AG09309 (cell line): ENCODE data around the gene PLEKHG3.

Experiments
- DNase-seq: peaks from one replicate; pipeline ENCODE4 v3.0.0-alpha.2; 2010; ENCODE audit warnings: low read depth
- H3K4me3 ChIP-seq: 2 replicates; pipeline ENCODE4 v1.5.1; 2011; ENCODE audit warnings: mild to moderate bottlenecking, low read depth, low read length, moderate library complexity; ENCODE audit not compliant: control insufficient read depth
- TF ChIP-seq, protein P1 (sequence below): IDR thresholded peaks from 2 replicates; pipeline ENCODE4 v1.5.1; 2011; ENCODE audit warnings: mild to moderate bottlenecking, low read depth, low read length, inconsistent platforms; ENCODE audit not compliant: insufficient read depth, control insufficient read depth; ENCODE audit errors: missing control alignments

Gene PLEKHG3

DNA sequence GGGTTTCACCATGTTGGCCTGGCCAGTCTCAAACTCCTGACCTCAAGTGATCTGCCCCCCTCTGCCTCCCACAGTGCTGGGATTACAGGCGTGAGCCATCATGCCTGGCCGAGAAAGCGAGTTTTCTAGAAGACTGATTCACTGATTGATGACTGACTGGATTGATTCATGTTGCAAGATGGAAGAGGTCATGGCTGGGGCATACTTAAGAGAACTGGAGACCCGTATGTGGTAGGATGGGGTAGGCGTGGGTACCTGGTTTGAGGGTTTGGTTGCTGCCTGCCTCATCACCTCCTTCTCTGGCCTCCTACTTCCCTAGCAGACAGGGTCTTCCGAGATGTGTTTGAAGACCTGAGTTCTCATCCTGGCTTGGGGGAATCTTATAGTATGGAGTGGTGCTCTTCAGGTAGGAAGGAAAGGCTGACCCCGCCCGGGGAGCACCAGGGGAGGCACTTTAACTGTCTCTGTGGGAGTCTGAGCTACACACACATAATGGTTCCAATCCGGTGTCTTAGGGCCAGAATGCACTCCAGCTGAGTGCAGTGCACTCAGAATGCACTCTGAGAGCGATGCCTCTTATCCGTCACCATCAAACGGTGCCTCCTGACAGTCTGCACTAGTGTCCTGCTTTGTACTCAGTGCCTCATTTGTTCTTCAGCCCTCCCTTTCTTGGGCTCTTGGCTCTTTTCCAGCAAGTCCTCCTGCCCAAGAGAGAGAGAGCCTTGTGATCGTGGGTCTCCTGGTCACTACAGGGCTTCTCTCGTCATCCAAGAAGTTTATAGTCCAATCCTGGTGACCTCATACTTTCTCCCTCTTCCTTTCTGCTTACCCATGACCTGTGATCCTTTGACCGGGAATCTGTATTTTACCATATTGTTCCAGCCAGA is 19.7 kb downstream of the PLEKHG3 start:
- TF ChIP-seq, protein P1, sequence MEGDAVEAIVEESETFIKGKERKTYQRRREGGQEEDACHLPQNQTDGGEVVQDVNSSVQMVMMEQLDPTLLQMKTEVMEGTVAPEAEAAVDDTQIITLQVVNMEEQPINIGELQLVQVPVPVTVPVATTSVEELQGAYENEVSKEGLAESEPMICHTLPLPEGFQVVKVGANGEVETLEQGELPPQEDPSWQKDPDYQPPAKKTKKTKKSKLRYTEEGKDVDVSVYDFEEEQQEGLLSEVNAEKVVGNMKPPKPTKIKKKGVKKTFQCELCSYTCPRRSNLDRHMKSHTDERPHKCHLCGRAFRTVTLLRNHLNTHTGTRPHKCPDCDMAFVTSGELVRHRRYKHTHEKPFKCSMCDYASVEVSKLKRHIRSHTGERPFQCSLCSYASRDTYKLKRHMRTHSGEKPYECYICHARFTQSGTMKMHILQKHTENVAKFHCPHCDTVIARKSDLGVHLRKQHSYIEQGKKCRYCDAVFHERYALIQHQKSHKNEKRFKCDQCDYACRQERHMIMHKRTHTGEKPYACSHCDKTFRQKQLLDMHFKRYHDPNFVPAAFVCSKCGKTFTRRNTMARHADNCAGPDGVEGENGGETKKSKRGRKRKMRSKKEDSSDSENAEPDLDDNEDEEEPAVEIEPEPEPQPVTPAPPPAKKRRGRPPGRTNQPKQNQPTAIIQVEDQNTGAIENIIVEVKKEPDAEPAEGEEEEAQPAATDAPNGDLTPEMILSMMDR = no peak
- no peak overlapping the region for H3K4me3 ChIP-seq
- DNase-seq = no peak

DNA sequence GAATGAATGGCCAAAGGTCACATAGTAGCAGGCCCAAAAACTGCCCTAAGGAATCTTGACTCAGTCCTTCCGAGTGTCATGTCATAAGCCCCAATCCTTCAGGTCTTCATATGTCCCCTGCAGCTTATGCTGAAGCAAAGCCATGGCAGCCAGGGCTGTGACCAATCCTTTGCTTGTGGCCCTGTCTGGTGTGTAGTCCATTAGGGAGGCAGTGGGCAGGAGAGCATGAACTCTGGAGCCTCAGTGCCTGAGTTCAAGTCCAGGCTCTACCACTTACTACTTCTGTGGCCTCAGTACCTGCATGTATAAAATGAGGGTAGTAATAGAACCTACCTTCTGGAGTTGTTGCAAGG is 20.3 kb downstream of the PLEKHG3 start:
- TF ChIP-seq, protein P1 = no peak
- H3K4me3 ChIP-seq = no peak overlapping the region
- no peak for DNase-seq

DNA sequence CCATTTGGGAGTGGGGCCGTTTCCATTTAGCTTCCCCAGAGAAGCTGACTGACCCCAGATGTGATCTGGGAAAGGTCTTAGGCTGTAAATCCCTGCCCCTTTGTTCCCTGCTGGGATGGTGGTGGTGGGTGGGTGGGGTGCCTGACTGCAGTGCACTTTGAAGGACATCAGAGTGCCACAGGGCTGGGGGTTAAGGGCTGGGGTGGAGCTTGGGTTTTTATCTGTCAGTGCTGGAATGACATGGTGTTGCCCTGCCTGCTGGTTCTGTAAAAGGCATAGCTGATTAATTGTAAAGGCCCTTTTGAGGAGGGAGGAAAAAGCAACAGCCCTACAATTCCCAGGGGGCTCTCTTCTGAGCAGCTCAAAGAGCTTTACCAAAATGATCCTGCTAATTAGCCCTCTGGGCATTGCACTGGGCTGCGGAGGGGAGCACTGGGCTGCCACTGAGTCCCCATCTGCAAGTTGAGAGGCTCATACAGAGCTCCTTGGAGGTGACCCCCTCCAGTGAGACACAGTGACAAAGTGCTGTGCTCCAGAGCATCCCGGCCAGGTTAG is 21.1 kb downstream of the PLEKHG3 start:
- TF ChIP-seq, protein P1 = no peak
- H3K4me3 ChIP-seq = no peak overlapping the region
- no peak for DNase-seq

DNA sequence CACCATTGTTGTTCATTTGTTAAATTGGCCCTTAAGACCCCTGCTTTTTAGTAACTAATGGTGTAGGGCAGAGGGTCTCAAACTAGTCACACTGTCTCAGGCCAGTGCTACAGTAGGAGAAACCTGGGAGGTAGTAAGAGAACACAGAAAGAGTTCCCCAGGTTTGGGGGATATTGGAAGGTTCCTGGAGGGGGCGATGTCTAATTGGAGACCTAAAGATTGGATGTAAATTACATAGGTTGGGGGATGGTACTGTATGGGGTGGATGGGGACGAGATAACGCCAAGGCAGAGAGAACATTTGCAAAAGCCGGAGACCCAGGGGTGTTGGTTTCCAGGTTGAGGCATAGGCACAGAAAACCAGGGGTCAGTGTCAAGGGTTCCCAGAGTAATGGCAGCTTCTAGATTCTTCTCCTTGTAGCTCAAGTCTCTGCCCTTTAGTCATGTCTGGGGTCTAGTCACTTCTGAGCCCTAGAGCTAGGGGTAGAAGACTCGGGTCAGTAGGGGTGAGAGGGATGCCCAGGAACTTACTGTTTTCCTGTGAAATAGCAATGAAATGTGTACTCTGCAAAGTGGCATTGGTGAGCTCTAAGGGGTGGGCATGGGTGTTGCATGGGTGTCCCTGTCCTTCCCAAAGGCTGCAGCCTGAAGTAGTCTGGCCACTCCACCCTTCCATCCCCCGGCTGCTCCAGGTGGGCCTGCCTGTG is 21.8 kb downstream of the PLEKHG3 start:
- DNase-seq = no peak
- H3K4me3 ChIP-seq = no peak overlapping the region
- TF ChIP-seq, protein P1 = no peak

DNA sequence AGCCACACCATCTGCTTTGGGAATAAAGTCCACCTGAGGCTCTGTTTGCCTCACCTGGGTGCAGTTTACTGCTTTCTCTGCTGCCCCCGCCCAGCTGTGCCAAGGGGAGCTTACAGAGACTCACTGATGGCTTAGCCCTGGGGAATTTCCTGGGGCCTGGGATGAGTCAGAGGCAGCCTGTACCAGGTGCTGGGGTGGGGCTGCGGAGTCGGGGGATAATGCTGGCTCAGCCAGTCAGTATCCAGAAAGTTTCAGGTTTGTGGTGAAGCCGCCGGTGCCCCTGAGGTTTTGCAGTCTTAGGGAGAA is 22.3 kb downstream of the PLEKHG3 start:
- no peak overlapping the region for H3K4me3 ChIP-seq
- no peak for DNase-seq
- TF ChIP-seq, protein P1 = no peak

DNA sequence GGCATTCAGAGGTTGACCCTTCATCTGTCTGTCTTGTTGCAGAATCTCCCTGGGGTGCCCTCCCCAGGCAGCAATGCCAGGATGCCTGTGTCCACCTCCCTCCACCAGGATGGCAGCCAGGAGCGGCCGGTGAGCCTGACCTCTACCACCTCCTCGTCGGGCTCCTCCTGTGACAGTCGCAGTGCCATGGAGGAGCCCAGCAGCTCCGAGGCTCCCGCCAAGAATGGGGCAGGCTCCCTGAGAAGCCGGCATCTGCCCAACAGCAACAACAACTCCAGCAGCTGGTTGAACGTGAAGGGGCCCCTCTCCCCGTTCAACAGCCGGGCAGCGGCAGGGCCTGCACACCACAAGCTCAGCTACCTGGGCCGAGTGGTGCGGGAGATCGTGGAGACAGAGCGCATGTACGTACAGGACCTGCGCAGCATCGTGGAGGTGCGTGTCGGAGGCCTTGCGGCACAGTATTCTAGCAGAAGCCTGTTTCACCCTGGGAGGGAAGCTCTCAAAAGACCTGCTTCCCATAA is 23.4 kb downstream of the PLEKHG3 start:
- no peak overlapping the region for H3K4me3 ChIP-seq
- TF ChIP-seq, protein P1 = no peak
- DNase-seq = no peak
